ENCODE measurements around the gene TRPM1. TPM values are rescaled to one million over a fixed set of nuclear protein-coding genes. Genes with fewer than 3 reads are reported as not detected.
A peak's percentile ranks its signal among the peaks of the same experiment; 100 is the strongest.

The TRPM1 gene
- total RNA-seq, 1 donor from 2014 or later = not detected

DNA sequence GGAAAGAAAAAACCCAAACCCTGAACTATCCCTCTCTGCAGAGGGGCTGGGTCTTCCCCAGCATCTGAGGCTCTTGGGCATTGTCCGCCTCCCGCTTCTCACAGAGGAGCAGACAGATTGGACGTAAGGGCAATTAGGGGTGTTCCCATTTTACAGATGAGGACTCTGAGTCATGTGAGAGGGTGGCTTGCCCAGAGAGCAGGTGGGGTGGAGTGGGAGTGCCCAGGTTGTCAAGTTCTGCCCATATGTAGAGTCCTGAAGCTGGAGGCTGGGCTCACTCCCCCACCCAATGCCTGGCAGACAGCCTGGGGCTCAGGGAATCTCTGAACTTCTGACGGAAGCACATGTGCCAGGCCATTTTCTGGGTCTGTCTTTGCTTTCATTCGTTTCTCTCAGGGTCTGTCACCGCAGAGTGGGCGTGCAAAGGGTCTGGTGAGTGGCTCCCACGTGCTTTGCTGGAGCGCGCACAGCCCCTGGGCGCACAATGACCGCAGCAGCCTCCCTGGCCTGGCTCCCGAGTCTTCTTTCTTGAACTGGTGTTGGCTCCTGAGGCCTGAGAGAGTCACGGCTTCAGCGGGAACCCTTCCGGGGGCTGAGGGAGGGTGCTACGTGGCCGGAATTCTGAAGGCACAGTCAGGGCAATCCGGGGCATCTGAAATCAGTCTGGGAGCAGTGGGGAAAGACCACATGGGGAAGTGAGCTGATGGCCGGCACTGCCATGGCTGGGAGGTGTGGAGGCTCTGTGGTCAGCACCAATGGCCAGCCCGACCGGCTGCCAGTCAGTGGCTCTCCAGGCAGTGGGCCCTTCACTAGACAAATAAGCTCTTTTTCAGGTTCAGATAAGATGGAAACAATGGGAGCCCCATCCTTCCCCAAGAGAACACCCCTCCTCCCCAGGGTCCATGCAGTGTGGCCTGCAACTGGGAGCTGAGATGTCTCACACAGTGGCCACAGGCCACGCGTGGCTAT is 1.1 kb upstream of the TRPM1 start:
- TF ChIP-seq, protein P1, sequence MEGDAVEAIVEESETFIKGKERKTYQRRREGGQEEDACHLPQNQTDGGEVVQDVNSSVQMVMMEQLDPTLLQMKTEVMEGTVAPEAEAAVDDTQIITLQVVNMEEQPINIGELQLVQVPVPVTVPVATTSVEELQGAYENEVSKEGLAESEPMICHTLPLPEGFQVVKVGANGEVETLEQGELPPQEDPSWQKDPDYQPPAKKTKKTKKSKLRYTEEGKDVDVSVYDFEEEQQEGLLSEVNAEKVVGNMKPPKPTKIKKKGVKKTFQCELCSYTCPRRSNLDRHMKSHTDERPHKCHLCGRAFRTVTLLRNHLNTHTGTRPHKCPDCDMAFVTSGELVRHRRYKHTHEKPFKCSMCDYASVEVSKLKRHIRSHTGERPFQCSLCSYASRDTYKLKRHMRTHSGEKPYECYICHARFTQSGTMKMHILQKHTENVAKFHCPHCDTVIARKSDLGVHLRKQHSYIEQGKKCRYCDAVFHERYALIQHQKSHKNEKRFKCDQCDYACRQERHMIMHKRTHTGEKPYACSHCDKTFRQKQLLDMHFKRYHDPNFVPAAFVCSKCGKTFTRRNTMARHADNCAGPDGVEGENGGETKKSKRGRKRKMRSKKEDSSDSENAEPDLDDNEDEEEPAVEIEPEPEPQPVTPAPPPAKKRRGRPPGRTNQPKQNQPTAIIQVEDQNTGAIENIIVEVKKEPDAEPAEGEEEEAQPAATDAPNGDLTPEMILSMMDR (IDR thresholded peaks at IDR 0.05) = no peak
- Mint-ChIP-seq H3K27me3 (ENCODE audit: unreplicated experiment) (no peaks in the 10 kb centered on the region), H3K4me1 (ENCODE audit: unreplicated experiment) (peaks cover 31% of the 10 kb centered on the region), H3K27ac (ENCODE audit: unreplicated experiment) (no peak overlapping the region), H3K4me3 (ENCODE audit: unreplicated experiment) (no peak overlapping the region), H3K36me3 (ENCODE audit: unreplicated experiment) (no peaks in the 10 kb centered on the region), H3K9me3 (ENCODE audit: unreplicated experiment) (no peaks in the 10 kb centered on the region)
- peak; percentile 83 for DNase-seq (ENCODE audit: extremely low spot score, unreplicated experiment)

- Mint-ChIP-seq H3K36me3 (ENCODE audit: unreplicated experiment) (no peaks in the 10 kb centered on the region), H3K27me3 (ENCODE audit: unreplicated experiment) (no peaks in the 10 kb centered on the region), H3K9me3 (ENCODE audit: unreplicated experiment) (no peaks in the 10 kb centered on the region), H3K4me1 (ENCODE audit: unreplicated experiment) (peaks cover 31% of the 10 kb centered on the region), H3K27ac (ENCODE audit: unreplicated experiment) (no peak overlapping the region), H3K4me3 (ENCODE audit: unreplicated experiment) (no peak overlapping the region)
- TF ChIP-seq, protein P1 (IDR thresholded peaks at IDR 0.05) = no peak
- no peak for DNase-seq (ENCODE audit: extremely low spot score, unreplicated experiment)
Measured at GRCh38 chr15:31102039-31102321, 455 bp upstream of the TRPM1 start.

DNA sequence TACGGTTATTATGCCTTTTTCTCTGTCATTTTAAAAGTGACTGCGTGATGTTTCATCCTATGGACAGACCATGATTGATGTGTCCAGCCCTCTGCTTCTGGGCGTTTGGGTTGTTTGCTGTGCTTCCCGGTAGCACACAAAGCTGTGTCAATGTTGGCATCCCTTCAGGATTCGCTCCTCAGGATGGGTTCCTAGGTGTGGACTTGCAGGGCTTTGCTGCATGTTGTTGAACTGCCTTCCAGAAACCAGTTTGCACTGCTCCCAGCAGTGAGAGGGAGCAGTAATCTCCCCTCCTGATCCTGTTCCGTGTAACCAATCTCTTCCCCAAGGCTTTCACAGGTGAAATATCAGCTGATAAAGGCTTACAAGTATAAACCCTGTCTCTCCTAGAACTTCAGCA is 787 bp downstream of the TRPM1 start:
- TF ChIP-seq, protein P1 (IDR thresholded peaks at IDR 0.05) = no peak
- no peak for DNase-seq (ENCODE audit: extremely low spot score, unreplicated experiment)
- Mint-ChIP-seq H3K4me3 (ENCODE audit: unreplicated experiment) (no peak overlapping the region), H3K27me3 (ENCODE audit: unreplicated experiment) (no peaks in the 10 kb centered on the region), H3K4me1 (ENCODE audit: unreplicated experiment) (peaks cover 23% of the 10 kb centered on the region), H3K36me3 (ENCODE audit: unreplicated experiment) (no peaks in the 10 kb centered on the region), H3K9me3 (ENCODE audit: unreplicated experiment) (no peaks in the 10 kb centered on the region), H3K27ac (ENCODE audit: unreplicated experiment) (no peak overlapping the region)

GRCh38 chr15:31098953-31099740 is 2.4 kb downstream of the TRPM1 start:
- H3K27ac Mint-ChIP-seq (ENCODE audit: unreplicated experiment) = no peak overlapping the region
- no peaks in the 10 kb centered on the region for H3K9me3 Mint-ChIP-seq (ENCODE audit: unreplicated experiment)
- DNase-seq (ENCODE audit: extremely low spot score, unreplicated experiment) = no peak
- TF ChIP-seq, protein P1 (IDR thresholded peaks at IDR 0.05) = peak; percentile 25
- H3K27me3 Mint-ChIP-seq (ENCODE audit: unreplicated experiment) = no peaks in the 10 kb centered on the region
- no peaks in the 10 kb centered on the region for H3K36me3 Mint-ChIP-seq (ENCODE audit: unreplicated experiment)
- H3K4me3 Mint-ChIP-seq (ENCODE audit: unreplicated experiment) = no peak overlapping the region
- H3K4me1 Mint-ChIP-seq (ENCODE audit: unreplicated experiment) = peaks cover 7% of the 10 kb centered on the region

DNA sequence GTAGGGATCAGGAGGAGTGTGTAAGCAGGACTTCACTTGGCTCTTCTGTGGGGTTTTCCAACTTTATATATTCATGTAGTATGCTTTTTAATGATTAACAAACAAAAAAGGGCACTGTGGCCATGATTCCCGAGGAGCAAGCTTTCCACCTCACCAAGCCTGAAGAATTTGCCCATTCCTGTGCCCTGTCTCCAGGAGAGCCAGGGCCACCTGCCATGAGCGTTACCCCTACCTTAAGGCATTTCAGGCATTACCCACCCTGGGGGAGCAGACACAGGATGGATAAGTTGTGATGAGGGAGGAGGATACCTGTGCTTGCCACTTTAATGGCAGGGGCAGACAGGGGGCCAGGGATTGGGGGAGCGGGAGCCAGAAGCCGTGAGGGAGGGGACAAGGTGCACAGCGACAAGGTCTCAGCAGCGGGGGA is 3.0 kb downstream of the TRPM1 start:
- Mint-ChIP-seq H3K9me3 (ENCODE audit: unreplicated experiment) (no peaks in the 10 kb centered on the region), H3K36me3 (ENCODE audit: unreplicated experiment) (no peaks in the 10 kb centered on the region), H3K27ac (ENCODE audit: unreplicated experiment) (no peak overlapping the region), H3K4me1 (ENCODE audit: unreplicated experiment) (peaks cover 4% of the 10 kb centered on the region), H3K27me3 (ENCODE audit: unreplicated experiment) (no peaks in the 10 kb centered on the region), H3K4me3 (ENCODE audit: unreplicated experiment) (no peak overlapping the region)
- TF ChIP-seq, protein P1 (IDR thresholded peaks at IDR 0.05) = no peak
- DNase-seq (ENCODE audit: extremely low spot score, unreplicated experiment) = no peak

Data from osteocyte (in vitro differentiated cells).